Subcutaneous adipose tissue (tissue), 4 donors: ENCODE measurements around the gene RGS2. TPM values are rescaled to one million over a fixed set of nuclear protein-coding genes. Genes with fewer than 3 reads are reported as not detected.

Experiments used
- total RNA-seq, 4 donors: library from RNA; depleted of rRNA; stranded (reverse); fragments of >200 nt; gene quantifications; one replicate each; pipeline ENCODE4 v1.1.0, GENCODE V29; 2016
- TF ChIP-seq, protein P1 (sequence below): fragments of 450-650 bp; IDR thresholded peaks from one replicate; pipeline ENCODE4 v1.5.1; 2016; ENCODE audit warnings: low read depth, mild to moderate bottlenecking, control low read depth, antibody characterized with exemption, moderate library complexity

RGS2 gene
- total RNA-seq, 4 donors from 2014 or later: 10.2 to 185 (median 76.1) TPM

GRCh38 chr1:192766876-192767275, 42.0 kb upstream of the RGS2 start:
- TF ChIP-seq, protein P1, sequence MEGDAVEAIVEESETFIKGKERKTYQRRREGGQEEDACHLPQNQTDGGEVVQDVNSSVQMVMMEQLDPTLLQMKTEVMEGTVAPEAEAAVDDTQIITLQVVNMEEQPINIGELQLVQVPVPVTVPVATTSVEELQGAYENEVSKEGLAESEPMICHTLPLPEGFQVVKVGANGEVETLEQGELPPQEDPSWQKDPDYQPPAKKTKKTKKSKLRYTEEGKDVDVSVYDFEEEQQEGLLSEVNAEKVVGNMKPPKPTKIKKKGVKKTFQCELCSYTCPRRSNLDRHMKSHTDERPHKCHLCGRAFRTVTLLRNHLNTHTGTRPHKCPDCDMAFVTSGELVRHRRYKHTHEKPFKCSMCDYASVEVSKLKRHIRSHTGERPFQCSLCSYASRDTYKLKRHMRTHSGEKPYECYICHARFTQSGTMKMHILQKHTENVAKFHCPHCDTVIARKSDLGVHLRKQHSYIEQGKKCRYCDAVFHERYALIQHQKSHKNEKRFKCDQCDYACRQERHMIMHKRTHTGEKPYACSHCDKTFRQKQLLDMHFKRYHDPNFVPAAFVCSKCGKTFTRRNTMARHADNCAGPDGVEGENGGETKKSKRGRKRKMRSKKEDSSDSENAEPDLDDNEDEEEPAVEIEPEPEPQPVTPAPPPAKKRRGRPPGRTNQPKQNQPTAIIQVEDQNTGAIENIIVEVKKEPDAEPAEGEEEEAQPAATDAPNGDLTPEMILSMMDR: no peak

- TF ChIP-seq, protein P1: no peak
Observed at GRCh38 chr1:192767798-192768197, 41.0 kb upstream of the RGS2 start.

- TF ChIP-seq, protein P1: no peak
Observed at GRCh38 chr1:192768463-192768862, 40.4 kb upstream of the RGS2 start.

- TF ChIP-seq, protein P1: no peak
Observed at GRCh38 chr1:192771341-192771740, 37.5 kb upstream of the RGS2 start.

GRCh38 chr1:192775631-192776030, 33.2 kb upstream of the RGS2 start:
- TF ChIP-seq, protein P1: no peak

DNA sequence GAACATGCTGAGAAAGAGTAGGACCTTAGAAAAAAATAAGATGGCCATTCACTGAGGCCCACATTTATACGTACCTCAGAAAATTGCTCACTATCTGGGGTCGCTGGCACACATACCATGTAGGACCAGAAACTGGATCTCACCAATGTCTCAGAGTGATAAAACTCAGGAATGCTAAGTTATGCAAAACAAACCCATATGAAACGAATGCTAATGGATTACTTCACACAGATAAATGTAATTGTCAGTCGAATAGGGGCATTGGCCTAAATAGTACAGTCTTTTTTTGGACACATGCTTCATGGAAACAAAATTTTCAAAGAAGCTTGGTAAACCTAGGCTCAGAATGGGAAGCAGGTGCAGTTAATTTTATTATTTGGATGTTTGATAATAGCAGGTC, 32.6 kb upstream of the RGS2 start:
- TF ChIP-seq, protein P1: no peak

DNA sequence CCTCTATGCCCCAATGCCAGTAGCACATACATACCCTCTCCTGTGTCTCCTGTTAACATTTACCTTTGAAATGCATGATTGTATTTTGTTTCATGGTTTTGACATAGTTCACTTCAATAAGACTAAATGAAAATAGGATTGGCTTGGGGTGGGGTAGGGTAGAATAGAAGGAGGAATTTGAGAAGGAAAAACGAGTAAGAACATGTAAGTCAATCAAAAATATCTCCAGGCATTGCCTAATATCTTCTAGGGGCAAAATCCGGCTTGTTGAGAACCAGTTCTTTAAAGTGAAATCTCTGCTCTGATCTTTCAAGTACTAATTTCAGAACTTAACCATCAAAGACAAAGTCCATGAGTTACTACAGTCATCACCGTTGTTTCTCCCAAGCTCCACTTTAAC, 31.8 kb upstream of the RGS2 start:
- TF ChIP-seq, protein P1: no peak
